ENCODE data around the gene SLA2. TPM values are rescaled to one million over a fixed set of nuclear protein-coding genes. Genes with fewer than 3 reads are reported as not detected.
"Not testable (repeated sequence)": the region's sequence is repeated elsewhere in the genome, so short reads cannot be mapped to it uniquely, and the experiment has no call there.

Gene SLA2, protein sequence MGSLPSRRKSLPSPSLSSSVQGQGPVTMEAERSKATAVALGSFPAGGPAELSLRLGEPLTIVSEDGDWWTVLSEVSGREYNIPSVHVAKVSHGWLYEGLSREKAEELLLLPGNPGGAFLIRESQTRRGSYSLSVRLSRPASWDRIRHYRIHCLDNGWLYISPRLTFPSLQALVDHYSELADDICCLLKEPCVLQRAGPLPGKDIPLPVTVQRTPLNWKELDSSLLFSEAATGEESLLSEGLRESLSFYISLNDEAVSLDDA
- not detected in 2 replicates for total RNA-seq (2022)
- percentile 16 among the genes with signal in this experiment for Bru-seq, nascent RNA
- percentile 18 among the genes with signal in this experiment for BruChase-seq, experiment 1, labeled RNA remaining after a 6-hour chase
- percentile 19 among the genes with signal in this experiment for BruChase-seq, experiment 2, labeled RNA remaining after a 2-hour chase
- long read RNA-seq, partial matches to known transcripts = 0 of 2 reads
- long read RNA-seq, other reads (novel, unspliced or antisense) = 2 of 2 reads

DNA sequence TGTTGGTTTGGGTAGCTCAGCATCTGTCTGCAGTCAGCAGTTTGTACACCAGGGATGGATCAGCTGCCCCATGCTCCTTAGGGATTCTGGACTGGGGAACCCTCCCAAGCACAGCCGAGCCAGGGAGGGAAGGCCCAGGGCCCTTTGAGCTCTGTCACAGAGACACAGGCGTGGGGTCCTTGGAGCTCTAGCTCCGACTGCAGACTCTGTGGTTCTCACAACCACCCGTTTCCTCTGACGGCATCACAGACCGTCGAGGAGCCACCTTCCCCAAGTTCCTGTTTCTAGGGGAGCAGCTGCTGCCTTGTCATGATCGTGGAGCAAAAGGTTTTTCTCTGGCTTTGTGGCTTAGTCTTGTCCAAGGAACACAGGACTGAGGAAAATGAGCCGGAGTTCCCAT, at the start of gene SLA2:
TSS of gene SLA2 (minus strand) at position 199 of the 400 bp plus-strand sequence. CDS start 4,861 bp downstream, outside the sequence.
- TF ChIP-seq, protein P1, sequence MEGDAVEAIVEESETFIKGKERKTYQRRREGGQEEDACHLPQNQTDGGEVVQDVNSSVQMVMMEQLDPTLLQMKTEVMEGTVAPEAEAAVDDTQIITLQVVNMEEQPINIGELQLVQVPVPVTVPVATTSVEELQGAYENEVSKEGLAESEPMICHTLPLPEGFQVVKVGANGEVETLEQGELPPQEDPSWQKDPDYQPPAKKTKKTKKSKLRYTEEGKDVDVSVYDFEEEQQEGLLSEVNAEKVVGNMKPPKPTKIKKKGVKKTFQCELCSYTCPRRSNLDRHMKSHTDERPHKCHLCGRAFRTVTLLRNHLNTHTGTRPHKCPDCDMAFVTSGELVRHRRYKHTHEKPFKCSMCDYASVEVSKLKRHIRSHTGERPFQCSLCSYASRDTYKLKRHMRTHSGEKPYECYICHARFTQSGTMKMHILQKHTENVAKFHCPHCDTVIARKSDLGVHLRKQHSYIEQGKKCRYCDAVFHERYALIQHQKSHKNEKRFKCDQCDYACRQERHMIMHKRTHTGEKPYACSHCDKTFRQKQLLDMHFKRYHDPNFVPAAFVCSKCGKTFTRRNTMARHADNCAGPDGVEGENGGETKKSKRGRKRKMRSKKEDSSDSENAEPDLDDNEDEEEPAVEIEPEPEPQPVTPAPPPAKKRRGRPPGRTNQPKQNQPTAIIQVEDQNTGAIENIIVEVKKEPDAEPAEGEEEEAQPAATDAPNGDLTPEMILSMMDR (IDR thresholded peaks at IDR 0.05; ENCODE audit: unreplicated experiment) = no peak
- H3K36me3 Mint-ChIP-seq (ENCODE audit: insufficient read depth, unreplicated experiment) = peaks cover 7% of the 10 kb centered on the region
- BruUV-seq (replicated peaks) = no TSS peak
- no peaks in the 10 kb centered on the region for H3K9me3 Mint-ChIP-seq (ENCODE audit: low read depth, unreplicated experiment)
- no peak for DNase-seq
- H3K4me1 Mint-ChIP-seq (ENCODE audit: low read depth, unreplicated experiment) = peaks cover 41% of the 10 kb centered on the region
- H3K27ac Mint-ChIP-seq (ENCODE audit: unreplicated experiment) = no peak within 1 kb of the TSS
- intact Hi-C loops (cut with micrococcal nuclease; ENCODE audit: unreplicated experiment) = no loop called here
- no peaks in the 10 kb centered on the region for H3K27me3 Mint-ChIP-seq (ENCODE audit: unreplicated experiment)
- H3K4me3 Mint-ChIP-seq (ENCODE audit: low read depth, unreplicated experiment) = no peak within 1 kb of the TSS
- CTCF ChIA-PET = no interaction called here

DNA sequence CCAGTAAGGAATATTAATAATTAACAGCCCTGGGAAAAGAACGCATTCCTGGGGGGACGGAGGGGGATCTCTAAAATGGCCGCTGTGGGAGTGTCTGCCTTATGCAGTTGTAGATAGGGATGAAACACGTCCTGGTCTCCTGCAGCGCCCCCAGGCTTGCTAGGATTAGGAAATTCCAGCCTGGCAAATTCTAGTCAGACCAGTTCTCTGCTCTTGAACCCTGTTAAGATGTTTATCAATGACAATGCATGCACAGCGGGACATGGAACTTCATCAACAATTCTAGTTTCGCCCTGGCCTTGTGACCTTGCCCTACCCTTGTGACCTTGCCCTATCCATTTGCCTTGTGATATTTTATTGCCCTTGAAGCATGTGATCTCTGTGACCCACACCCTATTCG, 49.5 kb upstream of the SLA2 start:
- H3K4me3 Mint-ChIP-seq (ENCODE audit: low read depth, unreplicated experiment); intact Hi-C loops (cut with micrococcal nuclease; ENCODE audit: unreplicated experiment); H3K36me3 Mint-ChIP-seq (ENCODE audit: insufficient read depth, unreplicated experiment); H3K27me3 Mint-ChIP-seq (ENCODE audit: unreplicated experiment); BruUV-seq (replicated peaks); H3K9me3 Mint-ChIP-seq (ENCODE audit: low read depth, unreplicated experiment); H3K27ac Mint-ChIP-seq (ENCODE audit: unreplicated experiment); CTCF ChIA-PET: not testable (repeated sequence)
- peak; percentile 27 for DNase-seq
- H3K4me1 Mint-ChIP-seq (ENCODE audit: low read depth, unreplicated experiment) = peaks cover 12% of the 10 kb centered on the region

DNA sequence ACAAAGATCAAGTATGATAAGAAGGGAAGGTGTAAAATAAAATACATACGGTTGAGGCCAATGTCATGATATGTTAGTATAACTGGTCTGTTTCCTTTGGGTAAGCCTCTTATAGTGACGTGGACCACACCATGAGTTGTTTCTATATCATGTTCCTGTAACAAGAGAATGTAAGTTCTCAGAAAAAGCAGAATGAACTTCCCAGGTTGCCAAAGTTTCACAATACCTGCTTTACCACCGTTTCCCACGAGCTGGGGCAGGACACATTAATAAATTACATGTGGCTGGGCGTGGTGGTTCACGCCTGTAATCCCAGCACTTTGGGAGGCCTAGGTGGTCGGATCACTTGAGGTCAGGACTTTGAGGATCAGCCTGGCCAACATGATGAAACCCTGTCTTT, 42.6 kb upstream of the SLA2 start:
- Mint-ChIP-seq H3K4me1 (ENCODE audit: low read depth, unreplicated experiment) (no peaks in the 10 kb centered on the region), H3K27ac (ENCODE audit: unreplicated experiment) (no peak overlapping the region), H3K9me3 (ENCODE audit: low read depth, unreplicated experiment) (no peaks in the 10 kb centered on the region), H3K36me3 (ENCODE audit: insufficient read depth, unreplicated experiment) (no peaks in the 10 kb centered on the region), H3K27me3 (ENCODE audit: unreplicated experiment) (no peaks in the 10 kb centered on the region), H3K4me3 (ENCODE audit: low read depth, unreplicated experiment) (no peak overlapping the region)
- TF ChIP-seq, protein P1 (IDR thresholded peaks at IDR 0.05; ENCODE audit: unreplicated experiment) = no peak
- CTCF ChIA-PET = no interaction called here
- no TSS peak for BruUV-seq (replicated peaks)
- intact Hi-C loops (cut with micrococcal nuclease; ENCODE audit: unreplicated experiment) = no loop called here
- no peak for DNase-seq

DNA sequence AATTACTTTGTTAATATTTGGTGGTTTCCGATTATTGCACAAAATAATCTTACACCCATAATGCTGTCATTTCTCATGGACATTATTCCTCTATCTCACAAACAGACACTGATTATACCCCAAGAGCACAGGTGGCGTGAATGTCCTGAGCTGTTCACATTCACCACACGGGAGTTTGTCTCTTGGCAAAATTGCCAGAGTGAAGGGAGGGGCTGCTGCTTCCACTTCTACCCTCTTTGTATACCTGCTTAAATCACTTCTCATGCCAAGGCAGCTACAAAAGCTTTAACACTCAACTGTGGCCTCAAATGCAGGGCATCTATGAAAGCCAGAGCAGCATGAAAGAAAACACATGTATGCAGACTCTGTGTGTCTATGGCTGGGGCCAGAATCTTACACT, 41.9 kb upstream of the SLA2 start:
- TF ChIP-seq, protein P1 (IDR thresholded peaks at IDR 0.05; ENCODE audit: unreplicated experiment) = no peak
- H3K4me3 Mint-ChIP-seq (ENCODE audit: low read depth, unreplicated experiment) = no peak overlapping the region
- H3K36me3 Mint-ChIP-seq (ENCODE audit: insufficient read depth, unreplicated experiment) = no peaks in the 10 kb centered on the region
- no peaks in the 10 kb centered on the region for H3K27me3 Mint-ChIP-seq (ENCODE audit: unreplicated experiment)
- H3K27ac Mint-ChIP-seq (ENCODE audit: unreplicated experiment) = no peak overlapping the region
- CTCF ChIA-PET = no interaction called here
- no peak for DNase-seq
- no peaks in the 10 kb centered on the region for H3K4me1 Mint-ChIP-seq (ENCODE audit: low read depth, unreplicated experiment)
- BruUV-seq (replicated peaks) = no TSS peak
- intact Hi-C loops (cut with micrococcal nuclease; ENCODE audit: unreplicated experiment) = no loop called here
- H3K9me3 Mint-ChIP-seq (ENCODE audit: low read depth, unreplicated experiment) = no peaks in the 10 kb centered on the region

DNA sequence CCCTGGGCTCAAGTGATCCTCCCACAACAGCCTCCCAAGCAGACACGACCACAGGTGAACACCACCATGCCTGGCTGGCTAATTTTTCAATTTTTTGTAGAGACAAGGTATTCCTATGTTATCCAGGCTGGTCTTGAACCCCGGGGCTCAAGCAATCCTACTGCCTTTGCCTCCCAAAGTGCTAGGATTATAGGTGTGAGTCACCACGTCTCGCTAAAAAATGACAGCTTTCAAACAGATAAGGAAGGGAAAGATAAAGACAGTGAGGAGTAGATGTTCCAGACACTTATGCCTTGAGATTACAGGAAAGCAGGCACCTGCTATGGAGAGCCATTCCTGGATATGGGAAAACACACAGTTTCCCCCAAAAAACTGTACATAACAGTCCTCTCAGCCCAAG, 40.9 kb upstream of the SLA2 start:
- Mint-ChIP-seq H3K4me3 (ENCODE audit: low read depth, unreplicated experiment) (no peak overlapping the region), H3K27ac (ENCODE audit: unreplicated experiment) (no peak overlapping the region), H3K27me3 (ENCODE audit: unreplicated experiment) (no peaks in the 10 kb centered on the region), H3K4me1 (ENCODE audit: low read depth, unreplicated experiment) (no peaks in the 10 kb centered on the region), H3K9me3 (ENCODE audit: low read depth, unreplicated experiment) (no peaks in the 10 kb centered on the region), H3K36me3 (ENCODE audit: insufficient read depth, unreplicated experiment) (no peaks in the 10 kb centered on the region)
- intact Hi-C loops (cut with micrococcal nuclease; ENCODE audit: unreplicated experiment) = no loop called here
- CTCF ChIA-PET = no interaction called here
- no TSS peak for BruUV-seq (replicated peaks)
- no peak for DNase-seq
- TF ChIP-seq, protein P1 (IDR thresholded peaks at IDR 0.05; ENCODE audit: unreplicated experiment) = no peak

Measured in Calu3 (cell line).